ENCODE data around the gene BAIAP2. TPM values are rescaled to one million over a fixed set of nuclear protein-coding genes. Genes with fewer than 3 reads are reported as not detected.
A peak's percentile ranks its signal among the peaks of the same experiment; 100 is the strongest.

The BAIAP2 gene
- total RNA-seq, 4 donors from 2014 or later: 7.3 to 36.1 (median 15.4) TPM

- Histone ChIP-seq H3K27me3 (peaks cover 17 to 29% (median 23%) of the 10 kb centered on the region in 3 donors), H3K4me3 (peak within 1 kb of the TSS; percentile 27 to 47 (median 36)), H3K4me1 (peaks cover 0 to 3% of the 10 kb centered on the region in 2 donors), H3K9me3 (no peaks in the 10 kb centered on the region), H3K36me3 (no peaks in the 10 kb centered on the region), H3K27ac (no peak within 1 kb of the TSS)
- TF ChIP-seq POLR2A (IDR thresholded peaks at IDR 0.05): no peak
- no peak for TF ChIP-seq CTCF (IDR thresholded peaks at IDR 0.05 in 4 of 5, conservative IDR thresholded peaks at IDR 0.05 in 1 of 5)
- no peak for DNase-seq
- intact Hi-C loops (cut with DNase I; ENCODE audit: low total_unique reads) (no loop called here), in situ Hi-C loops (cut with MboI; ENCODE audit: low sequenced_read_pairs in 4 of 4) (no loop called here)
- no peak for ATAC-seq
Observed at GRCh38 chr17:81165246-81166032, 130.5 kb downstream of the BAIAP2 start, which contains the start of gene PVALEF. TSS of gene PVALEF (plus strand) at chr17:81165507. CDS start at chr17:81181227, 15,720 bp downstream.

- Histone ChIP-seq H3K36me3 (no peaks in the 10 kb centered on the region), H3K9me3 (no peaks in the 10 kb centered on the region), H3K4me3 (peak within 1 kb of the TSS; percentile 27 to 47 (median 36)), H3K4me1 (peaks cover 0 to 3% of the 10 kb centered on the region in 2 donors), H3K27ac (no peak within 1 kb of the TSS), H3K27me3 (peaks cover 17 to 35% (median 23%) of the 10 kb centered on the region in 3 donors)
- in situ Hi-C loops (cut with MboI; ENCODE audit: low sequenced_read_pairs in 4 of 4) (no loop called here), intact Hi-C loops (cut with DNase I; ENCODE audit: low total_unique reads) (no loop called here)
- ATAC-seq (no peak), DNase-seq (no peak)
- TF ChIP-seq POLR2A (IDR thresholded peaks at IDR 0.05) (no peak), CTCF (IDR thresholded peaks at IDR 0.05 in 4 of 5, conservative IDR thresholded peaks at IDR 0.05 in 1 of 5) (no peak)
Observed at GRCh38 chr17:81166033-81166492, 131.1 kb downstream of the BAIAP2 start, which contains the start of gene AATK. TSS of gene AATK (minus strand) at chr17:81166221. CDS start at chr17:81165992, 229 bp downstream.

MicroRNAs within 50 kb of the gene (microRNA counts, 767-probe panel; counts per million panel counts)
- microRNA hsa-miR-1250: 356 to 448 counts per million in 2 donors
- 6,439 to 7,836 counts per million in 2 donors for microRNA hsa-miR-338-3p
- 356 to 448 counts per million in 2 donors for microRNA hsa-miR-338-5p
- 356 to 448 counts per million in 2 donors for microRNA hsa-miR-657

Small RNA genes lying within 50 kb of the gene (microRNA-seq; reads per million reads assigned to microRNA genes)
- 0 reads per million in 2 donors for gene MIR1250 (ENCODE audit: borderline replicate concordance in 2 of 2)
- 0 reads per million in 2 donors for gene MIR3065 (ENCODE audit: borderline replicate concordance in 2 of 2)
- gene MIR338 (ENCODE audit: borderline replicate concordance in 2 of 2): 0 reads per million in 2 donors
- gene MIR657 (ENCODE audit: borderline replicate concordance in 2 of 2): 0 reads per million in 2 donors

Other genes starting within 250 kb of the BAIAP2 start
- gene CHMP6, start 43.3 kb upstream of the BAIAP2 start, total RNA-seq: 10 to 100 TPM; 29.8 to 33.3 (median 33.0) TPM
- not detected for gene PVALEF, start 130.4 kb downstream of the BAIAP2 start, total RNA-seq
- gene AATK, start 131.1 kb downstream of the BAIAP2 start, total RNA-seq: 1 to 10 TPM in 2 of 4 donors, under 1 TPM in 2; 0.10 to 1.3 (median 0.80) TPM
- gene CEP131, start 187.8 kb downstream of the BAIAP2 start, total RNA-seq: 1 to 10 TPM; 6.0 to 8.8 (median 7.5) TPM
- gene TEPSIN, start 203.9 kb downstream of the BAIAP2 start, total RNA-seq: 10 to 100 TPM; 15.5 to 32.9 (median 24.3) TPM
- gene NDUFAF8, start 204.2 kb downstream of the BAIAP2 start, total RNA-seq: 100 to 1,000 TPM in 1 of 4 donors, 10 to 100 TPM in 3; 39.4 to 700 (median 74.5) TPM

Data from gastrocnemius medialis (tissue), 4 donors.